K562 (cell line): Measurements from ENCODE around the gene OR2W3. TPM values are rescaled to one million over a fixed set of nuclear protein-coding genes. Genes with fewer than 3 reads are reported as not detected.

Experiments used
- ARID3B ChIP-seq: fragments of 250-450 bp; sonication (Bioruptor Pico); IDR thresholded peaks from 2 replicates; pipeline ENCODE4 v1.4.0; 2020; ENCODE audit warnings: borderline replicate concordance
- ARNT ChIP-seq, 2 experiments: fragments of 450-650 bp; IDR thresholded peaks; 2 replicates each; pipeline ENCODE4 v1.6.1; 2016; ENCODE audit warnings: mild to moderate bottlenecking in 1 of 2
- BRCA1 ChIP-seq, 2 experiments: fragments of 450-650 bp in 1 of 2; sonication (generic) in 1 of 2; formaldehyde crosslinking in 1 of 2; IDR thresholded peaks; 2 replicates each; pipeline versions ENCODE4 v1.5.0 to v1.6.1; 2017 to 2020; ENCODE audit warnings: mild to moderate bottlenecking in 1 of 2, missing genetic modification reagents in 1 of 2
- C11orf30 ChIP-seq: fragments of 450-650 bp; IDR thresholded peaks from 2 replicates; pipeline ENCODE4 v1.6.1; 2016; ENCODE audit warnings: low read depth, mild to moderate bottlenecking
- CBFA2T3 ChIP-seq: fragments of 450-650 bp; IDR thresholded peaks from 2 replicates; pipeline ENCODE4 v1.6.1; 2017
- DACH1 ChIP-seq: fragments of 450-650 bp; IDR thresholded peaks from 2 replicates; pipeline ENCODE4 v1.6.1; 2018; ENCODE audit not compliant: partially characterized antibody
- FOXP4 ChIP-seq: sonication (generic); formaldehyde crosslinking; IDR thresholded peaks from 2 replicates; pipeline ENCODE4 v1.8.0; 2022; ENCODE audit warnings: mild to moderate bottlenecking, missing genetic modification reagents, borderline replicate concordance
- GATAD2A ChIP-seq: fragments of 450-650 bp; IDR thresholded peaks from 2 replicates; pipeline ENCODE4 v1.6.1; 2017
- JUND ChIP-seq, 2 experiments: IDR thresholded peaks; 2 replicates in 1 of 2; 3 replicates in 1 of 2; pipeline ENCODE4 v1.6.1; 2011; ENCODE audit warnings: borderline replicate concordance in 2 of 2, low read depth in 2 of 2, low read length in 2 of 2, improper control_type of control experiment in 1 of 2, missing biosample characterization in 1 of 2, missing genetic modification characterization in 1 of 2, missing genetic modification reagents in 1 of 2
- L3MBTL2 ChIP-seq: fragments of 450-650 bp; IDR thresholded peaks from 2 replicates; pipeline ENCODE4 v1.6.1; 2016; ENCODE audit warnings: mild to moderate bottlenecking, moderate library complexity
- NBN ChIP-seq: fragments of 450-650 bp; IDR thresholded peaks from 2 replicates; pipeline ENCODE4 v1.6.1; 2016; ENCODE audit warnings: low read depth, mild to moderate bottlenecking
- NEUROD1 ChIP-seq: fragments of 150-350 bp; IDR thresholded peaks from 2 replicates; pipeline ENCODE4 v1.6.1; 2014; ENCODE audit warnings: borderline replicate concordance, low read length, low read depth; ENCODE audit not compliant: partially characterized antibody
- RBFOX2 ChIP-seq: fragments of 200-400 bp; formaldehyde crosslinking; IDR thresholded peaks from 2 replicates; pipeline ENCODE4 v1.6.1; 2017; ENCODE audit warnings: low read depth, mild to moderate bottlenecking, low read length, moderate library complexity
- SAP30 ChIP-seq: fragments of 200-600 bp; sonication (generic); IDR thresholded peaks from 2 replicates; pipeline ENCODE4 v1.6.1; 2012; ENCODE audit warnings: borderline replicate concordance, low read depth, mild to moderate bottlenecking, moderate library complexity, low read length, control low read depth, inconsistent platforms; ENCODE audit not compliant: insufficient read depth, poor library complexity, severe bottlenecking
- STAT6 ChIP-seq: sonication (generic); formaldehyde crosslinking; IDR thresholded peaks from 2 replicates; pipeline ENCODE4 v1.8.1; 2023; ENCODE audit warnings: mild to moderate bottlenecking, missing genetic modification reagents
- TAL1 ChIP-seq: fragments of 450-650 bp; IDR thresholded peaks from 2 replicates; pipeline ENCODE4 v1.6.1; 2016; ENCODE audit warnings: mild to moderate bottlenecking
- ZNF444 ChIP-seq: fragments of 250-450 bp; sonication (Bioruptor Pico); IDR thresholded peaks from 2 replicates; pipeline ENCODE4 v1.4.0; 2020; ENCODE audit warnings: mild to moderate bottlenecking, moderate library complexity
- ZNF584 ChIP-seq: fragments of 200-800 bp; sonication (Bioruptor generic); IDR thresholded peaks from 2 replicates; pipeline ENCODE4 v1.6.1; 2016; ENCODE audit warnings: low read depth, mild to moderate bottlenecking, missing genetic modification characterization, missing compliant biosample characterization
- ZNF764 ChIP-seq: fragments of 250-450 bp; sonication (Bioruptor Pico); IDR thresholded peaks from 2 replicates; pipeline ENCODE4 v1.4.0; 2020; ENCODE audit warnings: low read depth, mild to moderate bottlenecking, moderate library complexity
- polyA plus RNA-seq, 8 experiments: library from polyadenylated mRNA; depleted of rRNA in 4 of 8; stranded (reverse) in 5 of 8; unstranded in 3 of 8; fragments of >200 nt; fragmentation: Nextera tagmentation in 2 of 8; fragmentation: Illumina TruSeq in 1 of 8; extraction: Ambion mirVana in 2 of 8; extraction: Trizol in 1 of 8; gene quantifications; 2 replicates each; pipeline versions ENCODE4 v1.2.1 to v1.2.3, GENCODE V29; 2011 to 2014; ENCODE audit warnings: inconsistent platforms in 1 of 8, missing spikeins in 1 of 8
- total RNA-seq, 7 experiments: library from RNA; depleted of rRNA in 6 of 7; stranded (reverse); fragments of >200 nt in 6 of 7; fragmentation: Illumina TruSeq in 2 of 7; extraction: Trizol in 2 of 7; gene quantifications; 2 replicates each; pipeline versions ENCODE4 v1.2.1 to v1.2.3, GENCODE V29; 2011 to 2021; ENCODE audit warnings: low replicate concordance in 1 of 7
- TF ChIP-seq, protein P1 (sequence below), 3 experiments: fragments of 200-800 bp in 1 of 3; sonication (Bioruptor generic) in 1 of 3; sonication (generic) in 1 of 3; formaldehyde crosslinking in 1 of 3; IDR thresholded peaks; 2 replicates each; pipeline versions ENCODE4 v1.6.1 to v1.8.0; 2016 to 2022; ENCODE audit warnings: mild to moderate bottlenecking in 2 of 3, missing compliant biosample characterization in 2 of 3, missing genetic modification characterization in 2 of 3, missing genetic modification reagents in 1 of 3

Gene OR2W3
- total and polyA plus RNA-seq, 9 of the 15 experiments (the other 6 are each of a cell fraction or from before 2014, with no cell fraction given) = 0.67 to 7.6 (median 3.7) TPM

DNA sequence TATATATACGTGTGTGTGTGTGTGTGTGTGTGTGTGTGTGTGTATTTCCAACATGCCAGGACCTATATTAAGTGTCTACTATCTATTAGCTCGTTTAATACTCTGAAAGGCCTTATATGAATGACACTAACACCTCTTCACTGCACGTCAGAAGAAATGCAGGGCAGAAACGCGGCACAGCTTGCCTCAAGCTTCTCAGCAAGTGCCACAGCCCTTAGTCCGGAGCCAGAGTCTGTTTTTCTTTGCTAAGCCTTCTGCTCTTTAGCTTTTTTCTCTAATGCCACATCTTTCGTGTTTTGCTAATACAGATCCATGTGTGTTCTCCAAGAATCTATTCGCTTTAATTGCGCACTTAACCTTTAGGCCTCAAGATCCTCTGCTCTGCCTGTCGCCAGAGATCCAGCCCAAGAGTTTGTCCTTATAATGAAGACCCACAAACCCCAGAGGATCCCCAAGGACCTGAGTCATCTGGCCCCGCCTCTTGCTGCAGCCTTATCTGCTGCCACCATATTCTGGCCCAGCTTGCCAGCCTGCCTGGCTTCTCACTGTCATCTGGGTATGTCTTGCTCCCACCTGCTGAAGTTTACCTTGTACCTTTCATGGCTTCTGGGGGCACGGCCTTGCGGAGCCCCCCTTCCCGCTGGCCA, 40.4 kb upstream of the OR2W3 start (continued):
- TF ChIP-seq ARID3B (CRISPR knock-in tag) = no peak
- peak; percentile 87 for TF ChIP-seq TAL1
- TF ChIP-seq NEUROD1 = peak; percentile 86
- TF ChIP-seq, protein P1, sequence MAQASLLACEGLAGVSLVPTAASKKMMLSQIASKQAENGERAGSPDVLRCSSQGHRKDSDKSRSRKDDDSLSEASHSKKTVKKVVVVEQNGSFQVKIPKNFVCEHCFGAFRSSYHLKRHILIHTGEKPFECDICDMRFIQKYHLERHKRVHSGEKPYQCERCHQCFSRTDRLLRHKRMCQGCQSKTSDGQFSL (CRISPR knock-in tag; IDR thresholded peaks at IDR 0.05) = no peak
- TF ChIP-seq, protein P1 (tag; IDR thresholded peaks at IDR 0.05) = no peak
- TF ChIP-seq L3MBTL2 = peak; percentile 65
- no peak for TF ChIP-seq SAP30
- no peak for TF ChIP-seq DACH1
- TF ChIP-seq BRCA1 (IDR thresholded peaks at IDR 0.05) = no peak
- TF ChIP-seq BRCA1 (CRISPR knock-in tag; IDR thresholded peaks at IDR 0.05) = no peak
- TF ChIP-seq RBFOX2 = peak; percentile 46
- TF ChIP-seq CBFA2T3 = peak; percentile 95
- TF ChIP-seq NBN = 0 out of 2 replicates have a peak, but pooled peaks have one; percentile 41
- TF ChIP-seq ZNF444 = no peak
- TF ChIP-seq GATAD2A = peak; percentile 80
- peak; percentile 84 for TF ChIP-seq C11orf30
- TF ChIP-seq ARNT (IDR thresholded peaks at IDR 0.05) = no peak; a peak in 1 of 4 replicates
- TF ChIP-seq ZNF584 (CRISPR knock-in tag) = no peak
- no peak for TF ChIP-seq STAT6
- no peak for TF ChIP-seq FOXP4 (CRISPR knock-in tag)
- no peak for TF ChIP-seq ZNF764 (CRISPR knock-in tag)
- TF ChIP-seq JUND (IDR thresholded peaks at IDR 0.05; ENCODE audit: borderline replicate concordance, low read depth, low read length) = peak; percentile 90
- TF ChIP-seq JUND (tag; IDR thresholded peaks at IDR 0.05; ENCODE audit: borderline replicate concordance, low read depth, low read length) = peak; percentile 83; the same call in 2 of the 3 replicates
